Uterus (tissue), 2 donors: ENCODE data around the gene TTC4.

Experiments
- POLR2A ChIP-seq, 2 donors: fragments of 450-650 bp; IDR thresholded peaks; one replicate each; pipeline ENCODE4 v1.6.1; 2016; ENCODE audit warnings: antibody characterized with exemption in 2 of 2, mild to moderate bottlenecking in 1 of 2, moderate library complexity in 1 of 2
- TF ChIP-seq, protein P1 (sequence below), 4 experiments: fragments of 200-600 bp in 2 of 4; fragments of 450-650 bp in 2 of 4; sonication (generic) in 2 of 4; IDR thresholded peaks; one replicate each; pipeline ENCODE4 v1.5.1; 2016 to 2019; ENCODE audit warnings: antibody characterized with exemption in 4 of 4, mild to moderate bottlenecking in 2 of 4, moderate library complexity in 1 of 4

DNA sequence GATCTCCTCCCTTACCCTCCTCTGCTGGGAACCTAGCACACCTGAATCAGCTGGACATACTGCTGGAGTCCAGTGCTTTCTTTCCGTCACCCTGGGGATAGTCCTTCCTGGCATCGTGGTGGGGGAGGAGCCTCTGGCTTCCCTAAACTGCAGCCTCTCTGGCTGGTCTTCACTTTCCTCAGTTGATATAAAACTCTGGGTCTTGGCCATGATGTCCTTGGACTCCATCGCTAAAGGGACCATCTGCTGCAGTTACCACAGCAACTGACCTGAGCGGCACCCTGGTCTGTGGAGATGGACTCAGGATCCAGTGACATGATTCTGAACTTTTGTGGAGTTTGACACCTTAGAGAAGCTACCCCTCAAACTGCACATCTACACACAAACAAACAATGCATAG lies 25.9 kb downstream of the TTC4 start:
- TF ChIP-seq, protein P1, sequence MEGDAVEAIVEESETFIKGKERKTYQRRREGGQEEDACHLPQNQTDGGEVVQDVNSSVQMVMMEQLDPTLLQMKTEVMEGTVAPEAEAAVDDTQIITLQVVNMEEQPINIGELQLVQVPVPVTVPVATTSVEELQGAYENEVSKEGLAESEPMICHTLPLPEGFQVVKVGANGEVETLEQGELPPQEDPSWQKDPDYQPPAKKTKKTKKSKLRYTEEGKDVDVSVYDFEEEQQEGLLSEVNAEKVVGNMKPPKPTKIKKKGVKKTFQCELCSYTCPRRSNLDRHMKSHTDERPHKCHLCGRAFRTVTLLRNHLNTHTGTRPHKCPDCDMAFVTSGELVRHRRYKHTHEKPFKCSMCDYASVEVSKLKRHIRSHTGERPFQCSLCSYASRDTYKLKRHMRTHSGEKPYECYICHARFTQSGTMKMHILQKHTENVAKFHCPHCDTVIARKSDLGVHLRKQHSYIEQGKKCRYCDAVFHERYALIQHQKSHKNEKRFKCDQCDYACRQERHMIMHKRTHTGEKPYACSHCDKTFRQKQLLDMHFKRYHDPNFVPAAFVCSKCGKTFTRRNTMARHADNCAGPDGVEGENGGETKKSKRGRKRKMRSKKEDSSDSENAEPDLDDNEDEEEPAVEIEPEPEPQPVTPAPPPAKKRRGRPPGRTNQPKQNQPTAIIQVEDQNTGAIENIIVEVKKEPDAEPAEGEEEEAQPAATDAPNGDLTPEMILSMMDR (IDR thresholded peaks at IDR 0.05): no peak
- TF ChIP-seq POLR2A (IDR thresholded peaks at IDR 0.05): no peak
